Neural progenitor cell (in vitro differentiated cells): ENCODE data around the gene ARFIP2. TPM values are rescaled to one million over a fixed set of nuclear protein-coding genes. Genes with fewer than 3 reads are reported as not detected.

ENCODE experiments used
- DNase-seq: peaks from one replicate; pipeline ENCODE4 v3.0.0-alpha.2; 2016; ENCODE audit warnings: low spot score
- H2AFZ ChIP-seq: fragments of 200-600 bp; sonication (generic); replicated peaks from 2 replicates; pipeline ENCODE4 v1.6.1; 2016; ENCODE audit warnings: antibody characterized with exemption
- H3F3A ChIP-seq: fragments of 200-600 bp; sonication (generic); 2 replicates; pipeline ENCODE4 v1.6.1; 2016; ENCODE audit warnings: antibody characterized with exemption, low read depth
- H3K27ac ChIP-seq: fragments of 200-600 bp; sonication (generic); 2 replicates; pipeline ENCODE4 v1.5.1; 2016; ENCODE audit warnings: mild to moderate bottlenecking
- H3K27me3 ChIP-seq: fragments of 200-600 bp; sonication (generic); 2 replicates; pipeline ENCODE4 v1.6.1; 2016; ENCODE audit warnings: mild to moderate bottlenecking, moderate library complexity
- H3K36me3 ChIP-seq: fragments of 200-600 bp; sonication (generic); 2 replicates; pipeline ENCODE4 v1.5.1; 2016
- H3K4me1 ChIP-seq: fragments of 200-600 bp; sonication (generic); 2 replicates; pipeline ENCODE4 v1.6.1; 2016; ENCODE audit warnings: mixed run types
- H3K4me2 ChIP-seq: fragments of 200-600 bp; sonication (generic); 2 replicates; pipeline ENCODE4 v1.6.1; 2016
- H3K4me3 ChIP-seq: fragments of 200-600 bp; sonication (generic); 2 replicates; pipeline ENCODE4 v1.5.1; 2016
- H3K79me2 ChIP-seq: fragments of 200-600 bp; sonication (generic); 2 replicates; pipeline ENCODE4 v1.6.1; 2016; ENCODE audit warnings: low read depth
- H3K9ac ChIP-seq: fragments of 200-600 bp; sonication (generic); 2 replicates; pipeline ENCODE4 v1.6.1; 2016
- H3K9me3 ChIP-seq: fragments of 200-600 bp; sonication (generic); 2 replicates; pipeline ENCODE4 v1.5.1; 2016; ENCODE audit warnings: low read depth
- H4K20me1 ChIP-seq: fragments of 200-600 bp; sonication (generic); 2 replicates; pipeline ENCODE4 v1.6.1; 2016; ENCODE audit warnings: low read depth
- H3K27ac Mint-ChIP-seq: 3 replicates; pipeline ENCODE4 v1.8.0; 2021; ENCODE audit warnings: mixed read lengths
- H3K27me3 Mint-ChIP-seq: 2 replicates; pipeline ENCODE4 v1.8.0; 2022; ENCODE audit warnings: low read depth, mild to moderate bottlenecking, inconsistent platforms, moderate library complexity, mixed read lengths; ENCODE audit not compliant: insufficient read depth
- H3K36me3 Mint-ChIP-seq: 3 replicates; pipeline ENCODE4 v1.8.0; 2021; ENCODE audit warnings: mixed read lengths
- H3K4me1 Mint-ChIP-seq: 3 replicates; pipeline ENCODE4 v1.8.0; 2021; ENCODE audit warnings: mixed read lengths
- H3K4me3 Mint-ChIP-seq: 3 replicates; pipeline ENCODE4 v1.8.0; 2021; ENCODE audit warnings: mild to moderate bottlenecking, moderate library complexity, mixed read lengths
- H3K9me3 Mint-ChIP-seq: 3 replicates; pipeline ENCODE4 v1.8.0; 2020; ENCODE audit warnings: mixed read lengths
- CTCF ChIP-seq: fragments of 200-600 bp; sonication (generic); IDR thresholded peaks from 2 replicates; pipeline ENCODE4 v1.5.1; 2017; ENCODE audit warnings: antibody characterized with exemption, mild to moderate bottlenecking
- EZH2 ChIP-seq: fragments of 200-600 bp; sonication (generic); IDR thresholded peaks from 2 replicates; pipeline ENCODE4 v1.6.1; 2017; ENCODE audit warnings: antibody characterized with exemption, mild to moderate bottlenecking, moderate library complexity
- EZH2phosphoT487 ChIP-seq: fragments of 200-600 bp; sonication (generic); IDR thresholded peaks from 2 replicates; pipeline ENCODE4 v1.6.1; 2017; ENCODE audit warnings: antibody characterized with exemption
- total RNA-seq: library from RNA; depleted of rRNA; stranded (reverse); fragments of >200 nt; gene quantifications from 2 replicates; pipeline ENCODE4 v1.2.3, GENCODE V29; 2015; ENCODE audit warnings: low replicate concordance

The ARFIP2 gene
- total RNA-seq, 1 donor from 2014 or later = 40.2 TPM

DNA sequence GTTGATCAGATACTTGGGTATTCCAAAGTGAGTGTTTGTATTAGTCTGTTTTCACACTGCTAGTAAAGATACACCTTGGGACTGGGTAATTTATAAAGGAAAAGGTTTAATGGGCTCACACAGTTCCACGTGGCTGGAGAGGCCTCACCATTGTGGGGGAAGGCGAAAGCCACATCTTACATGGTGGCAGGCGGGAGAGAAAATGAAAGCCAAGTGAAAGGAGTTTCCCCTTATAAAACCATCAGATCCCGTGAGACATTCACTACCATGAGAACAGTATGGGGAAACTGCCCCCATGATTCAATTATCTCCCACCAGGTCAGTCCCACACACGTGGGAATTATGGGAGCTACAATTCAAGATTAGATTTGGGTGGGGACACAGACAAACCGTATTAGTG is 7.2 kb upstream of the ARFIP2 start:
- peaks cover 5% of the 10 kb centered on the region for H3K36me3 Mint-ChIP-seq

DNA sequence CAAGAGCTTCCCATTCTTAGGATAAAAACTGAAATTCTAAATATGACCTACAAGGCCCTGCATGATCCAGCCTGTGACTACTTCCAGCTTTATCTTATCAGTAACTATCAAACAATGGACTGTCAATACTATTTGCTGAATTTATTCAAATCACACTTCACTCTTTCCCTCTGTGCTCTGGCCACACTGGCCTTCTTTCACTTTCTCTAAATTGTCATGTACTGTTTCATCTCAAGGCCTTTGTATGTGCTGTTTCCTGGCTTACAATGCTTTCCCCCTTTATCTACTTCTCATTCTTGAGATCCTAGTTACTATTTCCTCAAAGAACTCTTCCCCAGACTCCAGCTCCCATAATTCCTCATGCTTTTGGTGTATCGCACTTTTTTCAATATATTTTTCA is 5.8 kb upstream of the ARFIP2 start:
- Histone ChIP-seq H3K9me3 (no peaks in the 10 kb centered on the region), H3K9ac (no peak overlapping the region), H3F3A (no peaks in the 10 kb centered on the region), H3K79me2 (peaks cover 20% of the 10 kb centered on the region), H4K20me1 (peaks cover 10% of the 10 kb centered on the region), H3K27me3 (no peaks in the 10 kb centered on the region), H3K27ac (no peak overlapping the region), H3K36me3 (no peaks in the 10 kb centered on the region), H3K4me2 (no peak overlapping the region), H3K4me3 (no peak overlapping the region), H3K4me1 (peaks cover 5% of the 10 kb centered on the region), H2AFZ (no peak overlapping the region)
- Mint-ChIP-seq H3K36me3 (peaks cover 8% of the 10 kb centered on the region), H3K4me3 (no peak overlapping the region), H3K27me3 (no peaks in the 10 kb centered on the region), H3K27ac (no peak overlapping the region), H3K9me3 (no peaks in the 10 kb centered on the region), H3K4me1 (peaks cover 13% of the 10 kb centered on the region)
- no peak for DNase-seq
- no peak for TF ChIP-seq CTCF
- no peak for TF ChIP-seq EZH2phosphoT487
- TF ChIP-seq EZH2 = no peak

More for the DNA sequence above, 7.2 kb upstream of the ARFIP2 start:
- Histone ChIP-seq H3K9ac (no peak overlapping the region), H4K20me1 (no peaks in the 10 kb centered on the region), H3K4me3 (no peak overlapping the region), H3K4me2 (no peak overlapping the region), H3F3A (no peaks in the 10 kb centered on the region), H3K79me2 (peaks cover 5% of the 10 kb centered on the region), H3K4me1 (no peaks in the 10 kb centered on the region), H3K9me3 (no peaks in the 10 kb centered on the region), H2AFZ (no peak overlapping the region), H3K36me3 (no peaks in the 10 kb centered on the region), H3K27me3 (no peaks in the 10 kb centered on the region), H3K27ac (no peak overlapping the region)
- Mint-ChIP-seq H3K9me3 (no peaks in the 10 kb centered on the region), H3K27me3 (no peaks in the 10 kb centered on the region), H3K4me1 (peaks cover 2% of the 10 kb centered on the region), H3K27ac (no peak overlapping the region), H3K4me3 (no peak overlapping the region)
- no peak for DNase-seq
- TF ChIP-seq CTCF (no peak), EZH2phosphoT487 (no peak), EZH2 (no peak)

- TF ChIP-seq EZH2phosphoT487 (no peak), EZH2 (no peak), CTCF (no peak)
- no peaks in the 10 kb centered on the region for H3K9me3 Mint-ChIP-seq
- H3F3A ChIP-seq = no peaks in the 10 kb centered on the region
- H3K9ac ChIP-seq = no peak overlapping the region
- H3K4me3 ChIP-seq = no peak overlapping the region
- H3K36me3 Mint-ChIP-seq = peaks cover 8% of the 10 kb centered on the region
- H3K27ac ChIP-seq = no peak overlapping the region
- H3K36me3 ChIP-seq = no peaks in the 10 kb centered on the region
- H3K4me2 ChIP-seq = no peak overlapping the region
- H3K4me1 ChIP-seq = peaks cover 5% of the 10 kb centered on the region
- DNase-seq = no peak
- no peaks in the 10 kb centered on the region for H3K9me3 ChIP-seq
- no peak overlapping the region for H3K27ac Mint-ChIP-seq
- no peak overlapping the region for H2AFZ ChIP-seq
- no peak overlapping the region for H3K4me3 Mint-ChIP-seq
- peaks cover 13% of the 10 kb centered on the region for H4K20me1 ChIP-seq
- peaks cover 14% of the 10 kb centered on the region for H3K4me1 Mint-ChIP-seq
- no peaks in the 10 kb centered on the region for H3K27me3 ChIP-seq
- no peaks in the 10 kb centered on the region for H3K27me3 Mint-ChIP-seq
- H3K79me2 ChIP-seq = peaks cover 25% of the 10 kb centered on the region
These were observed 5.1 kb upstream of the ARFIP2 start for GRCh38 chr11:6486256-6486655.
